Astrocyte (in vitro differentiated cells and primary cell): ENCODE data around the gene GPR37L1. TPM values are rescaled to one million over a fixed set of nuclear protein-coding genes. Genes with fewer than 3 reads are reported as not detected.

Source experiments
- DNase-seq: peaks from one replicate; pipeline ENCODE4 v3.0.0-alpha.2; 2010; ENCODE audit warnings: low read depth
- FAIRE-seq: peaks from 2 replicates; lab custom pipeline; 2011; peaks lifted over from hg19 to GRCh38; lab: Jason Lieb, UNC
- H2AFZ ChIP-seq: 2 replicates; pipeline ENCODE4 v1.6.0; 2012; ENCODE audit warnings: low read depth, low read length, inconsistent platforms
- H3K27ac ChIP-seq: 2 replicates; pipeline ENCODE4 v1.5.1; 2011; ENCODE audit warnings: low read depth, low read length, inconsistent platforms
- H3K27me3 ChIP-seq: 2 replicates; pipeline ENCODE4 v1.6.0; 2011; ENCODE audit warnings: low read length, inconsistent platforms; ENCODE audit not compliant: insufficient read depth
- H3K36me3 ChIP-seq: 2 replicates; pipeline ENCODE4 v1.5.1; 2011; ENCODE audit warnings: low read length, inconsistent platforms; ENCODE audit not compliant: insufficient read depth
- H3K4me1 ChIP-seq: 2 replicates; pipeline ENCODE4 v1.5.1; 2011; ENCODE audit warnings: low read length, inconsistent platforms; ENCODE audit not compliant: insufficient read depth
- H3K4me2 ChIP-seq: 2 replicates; pipeline ENCODE4 v1.6.0; 2012; ENCODE audit warnings: low read length, inconsistent platforms
- H3K4me3 ChIP-seq: 2 replicates; pipeline ENCODE4 v1.5.1; 2011; ENCODE audit warnings: low read depth, mild to moderate bottlenecking, low read length, inconsistent platforms; ENCODE audit not compliant: insufficient read depth
- H3K79me2 ChIP-seq: 2 replicates; pipeline ENCODE4 v1.6.0; 2012; ENCODE audit warnings: mild to moderate bottlenecking, low read length, inconsistent platforms; ENCODE audit not compliant: insufficient read depth
- H3K9ac ChIP-seq: 2 replicates; pipeline ENCODE4 v1.6.0; 2012; ENCODE audit warnings: mild to moderate bottlenecking, low read length, inconsistent platforms
- H3K9me3 ChIP-seq: 2 replicates; pipeline ENCODE4 v1.5.1; 2012; ENCODE audit warnings: low read depth, mild to moderate bottlenecking, low read length, inconsistent platforms; ENCODE audit not compliant: insufficient read depth
- H4K20me1 ChIP-seq: 2 replicates; pipeline ENCODE4 v1.6.0; 2012; ENCODE audit warnings: low read length, inconsistent platforms; ENCODE audit not compliant: insufficient read depth
- H3K27ac Mint-ChIP-seq: one replicate; pipeline ENCODE4 v1.8.0; 2021; ENCODE audit warnings: mild to moderate bottlenecking, mixed read lengths; ENCODE audit not compliant: unreplicated experiment
- H3K27me3 Mint-ChIP-seq: one replicate; pipeline ENCODE4 v1.8.0; 2021; ENCODE audit warnings: low read depth, mixed read lengths; ENCODE audit not compliant: unreplicated experiment
- H3K36me3 Mint-ChIP-seq: one replicate; pipeline ENCODE4 v1.8.0; 2021; ENCODE audit warnings: low read depth, mixed read lengths; ENCODE audit not compliant: unreplicated experiment
- H3K4me1 Mint-ChIP-seq: one replicate; pipeline ENCODE4 v1.8.0; 2021; ENCODE audit warnings: low read depth, mixed read lengths; ENCODE audit not compliant: unreplicated experiment
- H3K4me3 Mint-ChIP-seq: one replicate; pipeline ENCODE4 v1.8.0; 2021; ENCODE audit warnings: mild to moderate bottlenecking, moderate library complexity, mixed read lengths; ENCODE audit not compliant: unreplicated experiment
- H3K9me3 Mint-ChIP-seq: one replicate; pipeline ENCODE4 v1.8.0; 2021; ENCODE audit warnings: mild to moderate bottlenecking, mixed read lengths; ENCODE audit not compliant: unreplicated experiment
- CTCF ChIP-seq: IDR thresholded peaks from 2 replicates; pipeline ENCODE4 v1.5.1; 2011; ENCODE audit warnings: low read depth, mild to moderate bottlenecking, inconsistent platforms, low read length, moderate library complexity; ENCODE audit not compliant: insufficient read depth
- EZH2 ChIP-seq: IDR thresholded peaks from 2 replicates; pipeline ENCODE4 v1.6.1; 2012; ENCODE audit warnings: mild to moderate bottlenecking, low read length, inconsistent platforms; ENCODE audit not compliant: insufficient read depth
- total RNA-seq: library from RNA; stranded (reverse); gene quantifications from 2 replicates; pipeline ENCODE4 v1.2.1, GENCODE V29; 2021

GPR37L1 gene
- total RNA-seq, 1 donor from 2014 or later: not detected

- Histone ChIP-seq H3K27me3 (peaks cover 7% of the 10 kb centered on the region), H3K36me3 (no peaks in the 10 kb centered on the region), H3K9ac (no peak overlapping the region), H3K4me1 (peaks cover 2% of the 10 kb centered on the region), H3K9me3 (no peaks in the 10 kb centered on the region), H2AFZ (no peak overlapping the region), H3K4me3 (no peak overlapping the region), H3K4me2 (no peak overlapping the region), H3K27ac (no peak overlapping the region), H3K79me2 (no peaks in the 10 kb centered on the region), H4K20me1 (peaks cover 6% of the 10 kb centered on the region)
- DNase-seq (no peak), FAIRE-seq (no peak)
- Mint-ChIP-seq H3K27ac (no peak overlapping the region), H3K4me1 (peaks cover 2% of the 10 kb centered on the region), H3K36me3 (no peaks in the 10 kb centered on the region), H3K4me3 (no peak overlapping the region), H3K27me3 (peaks cover 30% of the 10 kb centered on the region), H3K9me3 (peaks cover 2% of the 10 kb centered on the region)
- TF ChIP-seq EZH2 (no peak), CTCF (no peak)
These were observed 3.7 kb downstream of the GPR37L1 start for GRCh38 chr1:202126426-202126825.

GRCh38 chr1:202127061-202127460 is 4.3 kb downstream of the GPR37L1 start:
- Histone ChIP-seq H3K4me3 (no peak overlapping the region), H3K4me2 (no peak overlapping the region), H2AFZ (no peak overlapping the region), H3K79me2 (no peaks in the 10 kb centered on the region), H3K4me1 (peaks cover 2% of the 10 kb centered on the region), H3K27ac (no peak overlapping the region), H3K9ac (no peak overlapping the region), H3K36me3 (no peaks in the 10 kb centered on the region), H3K27me3 (peaks cover 7% of the 10 kb centered on the region), H3K9me3 (no peaks in the 10 kb centered on the region), H4K20me1 (peaks cover 10% of the 10 kb centered on the region)
- no peak overlapping the region for H3K27ac Mint-ChIP-seq
- DNase-seq: no peak
- H3K4me1 Mint-ChIP-seq: peaks cover 1% of the 10 kb centered on the region
- peaks cover 25% of the 10 kb centered on the region for H3K27me3 Mint-ChIP-seq
- H3K4me3 Mint-ChIP-seq: no peak overlapping the region
- TF ChIP-seq EZH2 (no peak), CTCF (no peak)
- peaks cover 2% of the 10 kb centered on the region for H3K9me3 Mint-ChIP-seq
- FAIRE-seq: no peak
- no peaks in the 10 kb centered on the region for H3K36me3 Mint-ChIP-seq

- Histone ChIP-seq H3K36me3 (no peaks in the 10 kb centered on the region), H3K4me1 (peaks cover 2% of the 10 kb centered on the region), H3K27ac (no peak overlapping the region), H3K4me3 (no peak overlapping the region), H3K79me2 (no peaks in the 10 kb centered on the region), H4K20me1 (peaks cover 17% of the 10 kb centered on the region), H3K9me3 (no peaks in the 10 kb centered on the region), H3K27me3 (peaks cover 7% of the 10 kb centered on the region), H3K4me2 (no peak overlapping the region), H2AFZ (no peak overlapping the region), H3K9ac (no peak overlapping the region)
- Mint-ChIP-seq H3K36me3 (peaks cover 2% of the 10 kb centered on the region), H3K9me3 (peaks cover 2% of the 10 kb centered on the region), H3K27ac (no peak overlapping the region), H3K4me3 (no peak overlapping the region), H3K27me3 (peaks cover 25% of the 10 kb centered on the region), H3K4me1 (peaks cover 4% of the 10 kb centered on the region)
- no peak for DNase-seq
- TF ChIP-seq CTCF (no peak), EZH2 (no peak)
- no peak for FAIRE-seq
These were observed 5.3 kb downstream of the GPR37L1 start for GRCh38 chr1:202127836-202128622.
